ENCODE data around the gene SLC19A3. TPM values are rescaled to one million over a fixed set of nuclear protein-coding genes. Genes with fewer than 3 reads are reported as not detected.

SLC19A3 gene
- total RNA-seq, 1 experiment from 2014 or later, result 2.3 TPM

GRCh38 chr2:227665189-227665940 lies 52.5 kb downstream of the SLC19A3 start:
- Histone ChIP-seq H3K79me2 (ENCODE audit: insufficient read depth, low read length) (no peaks in the 10 kb centered on the region), H3K79me1 (ENCODE audit: insufficient read depth, low read depth, low read length, poor library complexity, severe bottlenecking) (no peaks in the 10 kb centered on the region), H4K20me1 (ENCODE audit: control insufficient read depth, insufficient read depth, insufficient read length) (no peaks in the 10 kb centered on the region), H2BK5ac (ENCODE audit: insufficient read length, low read length) (no peak overlapping the region), H2BK15ac (ENCODE audit: low read depth, low read length) (no peak overlapping the region), H2BK20ac (ENCODE audit: low read depth, low read length, poor library complexity, severe bottlenecking) (no peak overlapping the region), H3K14ac (ENCODE audit: insufficient read depth, low read length) (no peak overlapping the region), H3K4ac (ENCODE audit: low read depth, low read length) (no peak overlapping the region), H2AK5ac (ENCODE audit: insufficient read length, low read length) (no peak overlapping the region), H2AFZ (ENCODE audit: low read length) (no peak overlapping the region), H3K4me1 (ENCODE audit: insufficient read depth, low read length) (peaks cover 8% of the 10 kb centered on the region; the same call in 1 of the 2 replicates), H3K23ac (ENCODE audit: insufficient read length, low read depth, low read length) (no peak overlapping the region), H3K27me3 (ENCODE audit: insufficient read depth, low read length) (no peaks in the 10 kb centered on the region), H3K9ac (ENCODE audit: extremely low read depth, insufficient read length, low read length) (no peak overlapping the region), H2BK12ac (ENCODE audit: insufficient read length, low read depth, low read length) (no peak overlapping the region), H3K23me2 (ENCODE audit: insufficient read length, low read depth, low read length, poor library complexity, severe bottlenecking) (no peaks in the 10 kb centered on the region), H3K4me2 (ENCODE audit: insufficient read depth, insufficient read length, low read length) (no peak overlapping the region), H3K9me3 (ENCODE audit: control insufficient read depth, low read depth, low read length) (no peaks in the 10 kb centered on the region), H3T11ph (ENCODE audit: low read length) (no peak overlapping the region), H4K91ac (ENCODE audit: insufficient read length, low read depth, low read length) (no peak overlapping the region), H3K18ac (ENCODE audit: insufficient read length, low read depth, low read length) (no peak overlapping the region), H4K8ac (replicated peaks; ENCODE audit: insufficient read length, low read depth, low read length) (no peak overlapping the region), H3K56ac (ENCODE audit: insufficient read length, low read depth, low read length) (no peak overlapping the region), H3K27ac (ENCODE audit: insufficient read length, low read depth, low read length) (no peak overlapping the region), H2BK120ac (ENCODE audit: low read depth, low read length, poor library complexity, severe bottlenecking) (no peak overlapping the region), H4K5ac (ENCODE audit: insufficient read length, low read depth, low read length) (no peak overlapping the region)
- Mint-ChIP-seq H3K27ac (no peak overlapping the region), H3K36me3 (ENCODE audit: insufficient read depth in 1 of 3, low read depth in 3 of 3) (no peaks in the 10 kb centered on the region), H3K4me1 (peaks cover 18 to 22% of the 10 kb centered on the region in 2 experiments), H3K27me3 (ENCODE audit: low read depth) (peaks cover 2% of the 10 kb centered on the region; the same call in 1 of the 2 replicates), H3K9me3 (no peaks in the 10 kb centered on the region), H3K4me3 (no peak overlapping the region)
- no peak for DNase-seq
- no peak for TF ChIP-seq CTCF (conservative IDR thresholded peaks at IDR 0.05)
- no CpG with 5 or more reads among the region's 6 CpGs for WGBS (ENCODE audit: extremely low coverage, insufficient read length, low lambda C conversion rate)

Data from H9 (cell line).